RWPE2 (cell line): ENCODE data around the gene ELP1.

Experiments used
- ATAC-seq: fragments of 200-7000 bp; cut with Tn5 transposase; 3 replicates; pipeline ENCODE4 v1.9.1; 2021; ENCODE audit warnings: low read depth
- DNase-seq: peaks from one replicate; pipeline ENCODE4 v3.0.0-alpha.2; 2020; ENCODE audit warnings: low spot score
- H3K27ac ChIP-seq: fragments of 450-650 bp; 2 replicates; pipeline ENCODE4 v1.5.1; 2017; ENCODE audit warnings: mild to moderate bottlenecking; ENCODE audit not compliant: poor library complexity, severe bottlenecking
- H3K27me3 ChIP-seq: fragments of 250-450 bp; sonication (Bioruptor Pico); 2 replicates; pipeline ENCODE4 v1.5.1; 2021; ENCODE audit warnings: mild to moderate bottlenecking, moderate library complexity; ENCODE audit not compliant: insufficient read depth, poor library complexity, severe bottlenecking
- H3K36me3 ChIP-seq: fragments of 250-450 bp; sonication (Bioruptor Pico); 2 replicates; pipeline ENCODE4 v1.5.1; 2020; ENCODE audit warnings: low read depth, mild to moderate bottlenecking, moderate library complexity
- H3K4me1 ChIP-seq: fragments of 250-450 bp; sonication (Bioruptor Pico); 2 replicates; pipeline ENCODE4 v1.5.1; 2021; ENCODE audit warnings: mild to moderate bottlenecking, moderate library complexity; ENCODE audit not compliant: insufficient read depth, poor library complexity, severe bottlenecking
- H3K4me3 ChIP-seq: fragments of 250-450 bp; sonication (Bioruptor Pico); 2 replicates; pipeline ENCODE4 v1.5.1; 2021; ENCODE audit warnings: mild to moderate bottlenecking, moderate library complexity; ENCODE audit not compliant: severe bottlenecking
- H3K9me3 ChIP-seq: fragments of 250-450 bp; sonication (Bioruptor Pico); 2 replicates; pipeline ENCODE4 v1.5.1; 2021; ENCODE audit warnings: mild to moderate bottlenecking, moderate library complexity; ENCODE audit not compliant: severe bottlenecking
- CTCF ChIP-seq: fragments of 450-650 bp; IDR thresholded peaks from one replicate; pipeline ENCODE4 v1.5.1; 2017; ENCODE audit warnings: mild to moderate bottlenecking, moderate library complexity; ENCODE audit not compliant: poor library complexity, severe bottlenecking

The ELP1 gene

GRCh38 chr9:108834959-108835665, 98.8 kb downstream of the ELP1 start:
- Histone ChIP-seq H3K36me3 (no peaks in the 10 kb centered on the region), H3K9me3 (no peaks in the 10 kb centered on the region), H3K27me3 (no peaks in the 10 kb centered on the region), H3K4me3 (no peak overlapping the region), H3K4me1 (peaks cover 59% of the 10 kb centered on the region), H3K27ac (peak overlapping the region; percentile 100)
- no peak for TF ChIP-seq CTCF
- ATAC-seq (peak; percentile 16), DNase-seq (no peak)

GRCh38 chr9:108832179-108832500, 101.8 kb downstream of the ELP1 start:
- H3K4me1 ChIP-seq: peaks cover 48% of the 10 kb centered on the region
- ATAC-seq (no peak), DNase-seq (no peak)
- no peaks in the 10 kb centered on the region for H3K27me3 ChIP-seq
- peak overlapping the region; percentile 100 for H3K27ac ChIP-seq
- no peaks in the 10 kb centered on the region for H3K9me3 ChIP-seq
- no peak for TF ChIP-seq CTCF
- no peak overlapping the region for H3K4me3 ChIP-seq
- H3K36me3 ChIP-seq: no peaks in the 10 kb centered on the region

- no peak for TF ChIP-seq CTCF
- no peak for DNase-seq
- H3K4me1 ChIP-seq: peaks cover 43% of the 10 kb centered on the region
- peak; percentile 68 for ATAC-seq
- no peaks in the 10 kb centered on the region for H3K9me3 ChIP-seq
- no peaks in the 10 kb centered on the region for H3K27me3 ChIP-seq
- no peaks in the 10 kb centered on the region for H3K36me3 ChIP-seq
- peak overlapping the region; percentile 100 for H3K27ac ChIP-seq
- H3K4me3 ChIP-seq: no peak overlapping the region
Measured at GRCh38 chr9:108831496-108832178, 102.3 kb downstream of the ELP1 start.

GRCh38 chr9:108830272-108830671, 103.7 kb downstream of the ELP1 start:
- no peak for TF ChIP-seq CTCF
- Histone ChIP-seq H3K27me3 (no peaks in the 10 kb centered on the region), H3K27ac (peak overlapping the region; percentile 100), H3K9me3 (no peaks in the 10 kb centered on the region), H3K4me1 (peaks cover 29% of the 10 kb centered on the region), H3K36me3 (no peaks in the 10 kb centered on the region), H3K4me3 (no peak overlapping the region)
- ATAC-seq (peak; percentile 43; the same call in 2 of the 3 replicates), DNase-seq (no peak)

- Histone ChIP-seq H3K27ac (no peak overlapping the region), H3K4me1 (no peaks in the 10 kb centered on the region), H3K27me3 (no peaks in the 10 kb centered on the region), H3K4me3 (no peak overlapping the region), H3K9me3 (peaks cover 3% of the 10 kb centered on the region), H3K36me3 (no peaks in the 10 kb centered on the region)
- no peak for DNase-seq
- no peak for TF ChIP-seq CTCF
- no peak for ATAC-seq
Measured at GRCh38 chr9:108823829-108824228, 110.1 kb downstream of the ELP1 start.
